Fibroblast of pulmonary artery (primary cell): Measurements from ENCODE around the gene GBGT1.

ENCODE experiments used
- DNase-seq: peaks from one replicate; pipeline ENCODE4 v3.0.0-alpha.2; 2010; ENCODE audit warnings: low read depth
- H3K4me3 ChIP-seq: replicated peaks from 2 replicates; pipeline ENCODE4 v1.5.1; 2011; ENCODE audit warnings: low read depth, mild to moderate bottlenecking, control low read depth, low read length, moderate library complexity
- CTCF ChIP-seq: IDR thresholded peaks from 2 replicates; pipeline ENCODE4 v1.5.1; 2011; ENCODE audit warnings: mild to moderate bottlenecking, control low read depth, low read length, inconsistent platforms; ENCODE audit errors: missing control alignments

Gene GBGT1

GRCh38 chr9:133167769-133168168 is 4.1 kb upstream of the GBGT1 start:
- DNase-seq, result no peak
- H3K4me3 ChIP-seq, result no peak overlapping the region
- no peak for TF ChIP-seq CTCF

GRCh38 chr9:133167096-133167730 is 3.5 kb upstream of the GBGT1 start:
- DNase-seq, result no peak
- no peak for TF ChIP-seq CTCF
- H3K4me3 ChIP-seq, result no peak overlapping the region

GRCh38 chr9:133166392-133166791 is 2.7 kb upstream of the GBGT1 start:
- no peak for TF ChIP-seq CTCF
- no peak for DNase-seq

GRCh38 chr9:133165452-133165730 is 1.7 kb upstream of the GBGT1 start:
- no peak for DNase-seq
- TF ChIP-seq CTCF, result no peak
- H3K4me3 ChIP-seq, result no peak overlapping the region

More at GRCh38 chr9:133166392-133166791, 2.7 kb upstream of the GBGT1 start:
- H3K4me3 ChIP-seq, result no peak overlapping the region

GRCh38 chr9:133164191-133164590 is 477 bp upstream of the GBGT1 start:
- peak overlapping the region; percentile 58 for H3K4me3 ChIP-seq
- TF ChIP-seq CTCF, result no peak

GRCh38 chr9:133162861-133163503 is 732 bp downstream of the GBGT1 start:
- TF ChIP-seq CTCF, result no peak
- H3K4me3 ChIP-seq, result peak overlapping the region; percentile 58

More at GRCh38 chr9:133164191-133164590, 477 bp upstream of the GBGT1 start:
- no peak for DNase-seq

GRCh38 chr9:133161547-133161950 is 2.2 kb downstream of the GBGT1 start:
- H3K4me3 ChIP-seq, result no peak overlapping the region
- DNase-seq, result no peak
- no peak for TF ChIP-seq CTCF

More at GRCh38 chr9:133162861-133163503, 732 bp downstream of the GBGT1 start:
- no peak for DNase-seq
